GM12878 (cell line): ENCODE results near the gene OR6N1. TPM values are rescaled to one million over a fixed set of nuclear protein-coding genes. Genes with fewer than 3 reads are reported as not detected.

ENCODE experiments used
- ATAC-seq: fragments of 200-7000 bp; cut with Tn5 transposase; 3 replicates; pipeline ENCODE4 v1.9.1; 2020; ENCODE audit warnings: mild to moderate bottlenecking, moderate library complexity
- BruUV-seq: library from RNA; stranded (reverse); fragments of 400-500 nt; replicated peaks from 2 replicates; lab custom pipeline; 2021; lab: Mats Ljungman, UMichigan
- CTCF ChIA-PET: fragments of 300-600 bp; sonication (Branson Sonifier 250); formaldehyde crosslinking; extraction: SDS; loops from one replicate; lab custom pipeline; 2021; ENCODE audit warnings: inconsistent platforms; lab: Yijun Ruan, JAX
- POLR2A ChIA-PET: fragments of 350-600 bp; formaldehyde crosslinking; extraction: SDS; loops from one replicate; lab custom pipeline; 2021; ENCODE audit warnings: inconsistent platforms; lab: Charles Lee
- RAD21 ChIA-PET: fragments of 300-600 bp; sonication (Branson Sonifier 250); formaldehyde crosslinking; loops from one replicate; lab custom pipeline; 2023; ENCODE audit warnings: antibody characterized with exemption; ENCODE audit not compliant: unreplicated experiment; lab: Charles Lee
- SMC1A ChIA-PET: fragments of 300-600 bp; sonication (Branson Sonifier 250); formaldehyde crosslinking; loops from one replicate; lab custom pipeline; 2023; ENCODE audit not compliant: unreplicated experiment, uncharacterized antibody; lab: Charles Lee
- DNase-seq: peaks from one replicate; pipeline ENCODE4 v3.0.0-alpha.2; 2011; ENCODE audit warnings: low read depth, low spot score
- FAIRE-seq: peaks from 3 replicates; lab custom pipeline; 2011; peaks lifted over from hg19 to GRCh38; lab: Jason Lieb, UNC
- H2AFZ ChIP-seq: 2 replicates; pipeline ENCODE4 v1.6.0; 2011; ENCODE audit warnings: low read depth, low read length, control low read depth; ENCODE audit not compliant: control insufficient read depth
- H3K27ac ChIP-seq: 2 replicates; pipeline ENCODE4 v1.5.1; 2011; ENCODE audit warnings: control low read depth; ENCODE audit not compliant: control insufficient read depth, insufficient read depth
- H3K27me3 ChIP-seq, 2 experiments: replicated peaks in 1 of 2; 2 replicates each; pipeline versions ENCODE4 v1.6.0 to v1.6.1; 2011; ENCODE audit warnings: low read length in 1 of 2; ENCODE audit not compliant: control insufficient read depth in 2 of 2, insufficient read depth in 2 of 2
- H3K36me3 ChIP-seq, 2 experiments: 2 replicates each; pipeline ENCODE4 v1.5.1; 2011; ENCODE audit warnings: low read length in 1 of 2; ENCODE audit not compliant: control insufficient read depth in 2 of 2, insufficient read depth in 2 of 2
- H3K4me1 ChIP-seq: 2 replicates; pipeline ENCODE4 v1.6.1; 2011; ENCODE audit warnings: mild to moderate bottlenecking, low read length, moderate library complexity, mixed read lengths; ENCODE audit not compliant: control insufficient read depth, insufficient read depth
- H3K4me2 ChIP-seq: 2 replicates; pipeline ENCODE4 v1.6.0; 2011; ENCODE audit warnings: control low read depth; ENCODE audit not compliant: control insufficient read depth, insufficient read depth
- H3K4me3 ChIP-seq: fragments of 200-600 bp; sonication (generic); 2 replicates; pipeline ENCODE4 v1.5.1; 2016
- H3K79me2 ChIP-seq: 2 replicates; pipeline ENCODE4 v1.6.0; 2011; ENCODE audit warnings: low read length; ENCODE audit not compliant: control insufficient read depth, insufficient read depth
- H3K9ac ChIP-seq: 2 replicates; pipeline ENCODE4 v1.8.0; 2011; ENCODE audit warnings: low read length, control low read depth, mixed read lengths; ENCODE audit not compliant: control insufficient read depth, insufficient read depth
- H3K9me3 ChIP-seq: replicated peaks from 3 replicates; pipeline ENCODE4 v1.5.1; 2011; ENCODE audit warnings: mild to moderate bottlenecking, low read length; ENCODE audit not compliant: control insufficient read depth, insufficient read depth
- H4K20me1 ChIP-seq: 2 replicates; pipeline ENCODE4 v1.6.0; 2011; ENCODE audit not compliant: control insufficient read depth, insufficient read depth
- CEBPB ChIP-seq, 2 experiments: fragments of 150-350 bp in 1 of 2; IDR thresholded peaks; 2 replicates each; pipeline ENCODE4 v1.6.1; 2012 to 2014; ENCODE audit warnings: low read depth in 2 of 2, low read length in 2 of 2, borderline replicate concordance in 1 of 2, inconsistent platforms in 1 of 2
- ESRRA ChIP-seq: IDR thresholded peaks from 2 replicates; pipeline ENCODE4 v1.6.1; 2012; ENCODE audit warnings: mild to moderate bottlenecking, low read length, improper control_type of control experiment
- NFYA ChIP-seq: IDR thresholded peaks from 2 replicates; pipeline ENCODE4 v1.6.1; 2011; ENCODE audit warnings: low read depth, mild to moderate bottlenecking, low read length, improper control_type of control experiment, borderline replicate concordance
- NFYB ChIP-seq: IDR thresholded peaks from 2 replicates; pipeline ENCODE4 v1.6.1; 2011; ENCODE audit warnings: low read depth, mild to moderate bottlenecking, low read length, improper control_type of control experiment, moderate library complexity; ENCODE audit not compliant: insufficient read depth
- NR2C1 ChIP-seq: fragments of 450-650 bp; IDR thresholded peaks from 2 replicates; pipeline ENCODE4 v1.6.1; 2017; ENCODE audit warnings: antibody characterized with exemption, mild to moderate bottlenecking, moderate library complexity
- NRF1 ChIP-seq: conservative IDR thresholded peaks from 2 replicates; pipeline ENCODE4 v1.6.1; 2011; ENCODE audit warnings: mild to moderate bottlenecking, low read depth, low read length, improper control_type of control experiment
- PML ChIP-seq: IDR thresholded peaks from 2 replicates; pipeline ENCODE4 v1.6.1; 2012; ENCODE audit warnings: low read length, inconsistent platforms
- POU2F2 ChIP-seq: IDR thresholded peaks from 3 replicates; pipeline ENCODE4 v1.6.1; 2011; ENCODE audit warnings: low read depth, mild to moderate bottlenecking, low read length, borderline replicate concordance
- RAD21 ChIP-seq: IDR thresholded peaks from 2 replicates; pipeline ENCODE4 v1.6.1; 2011; ENCODE audit warnings: mild to moderate bottlenecking, low read depth, low read length, moderate library complexity; ENCODE audit not compliant: insufficient read depth
- SUPT20H ChIP-seq: IDR thresholded peaks from 2 replicates; pipeline ENCODE4 v1.6.1; 2011; ENCODE audit warnings: low read depth, mild to moderate bottlenecking, low read length, moderate library complexity, borderline replicate concordance; ENCODE audit not compliant: control insufficient read depth
- TCF3 ChIP-seq: IDR thresholded peaks from 2 replicates; pipeline ENCODE4 v1.6.1; 2012; ENCODE audit warnings: low read depth, mild to moderate bottlenecking, low read length, borderline replicate concordance; ENCODE audit not compliant: insufficient read depth
- WRNIP1 ChIP-seq: IDR thresholded peaks from 2 replicates; pipeline ENCODE4 v1.6.1; 2011; ENCODE audit warnings: low read depth, low read length, improper control_type of control experiment, borderline replicate concordance
- YY1 ChIP-seq: IDR thresholded peaks from 2 replicates; pipeline ENCODE4 v1.6.1; 2011; ENCODE audit warnings: low read depth, mild to moderate bottlenecking, low read length
- ZNF274 ChIP-seq: IDR thresholded peaks from one replicate; pipeline ENCODE4 v1.8.0; 2011; ENCODE audit not compliant: insufficient read length, insufficient read depth
- ZNF384 ChIP-seq: IDR thresholded peaks from 2 replicates; pipeline ENCODE4 v1.6.1; 2012; ENCODE audit warnings: low read depth, mild to moderate bottlenecking, low read length, improper control_type of control experiment, borderline replicate concordance
- WGBS: methylation state at CpG from one replicate; pipeline ENCODE4 v1.1.6; 2016; ENCODE audit warnings: low lambda C conversion rate; ENCODE audit not compliant: insufficient replicate concordance, insufficient coverage; ENCODE audit errors: missing lambda C conversion rate; 5-methylcytosine and 5-hydroxymethylcytosine counted together
- in situ Hi-C: fragments of 300-500 bp; cut with MboI; formaldehyde crosslinking; loops from 9 replicates; pipeline ENCODE4 v1.14.3; 2018; ENCODE audit warnings: mixed read lengths
- intact Hi-C: fragments of 100-400 bp; cut with micrococcal nuclease; formaldehyde crosslinking; loops from one replicate; pipeline ENCODE4 v1.14.2; 2022; ENCODE audit not compliant: unreplicated experiment
- polyA plus RNA-seq, 11 experiments: library from polyadenylated mRNA; depleted of rRNA in 4 of 11; unstranded in 6 of 11; stranded (reverse) in 5 of 11; fragments of >200 nt; fragmentation: Nextera tagmentation in 4 of 11; fragmentation: Illumina TruSeq in 1 of 11; extraction: Ambion mirVana in 4 of 11; extraction: Trizol in 1 of 11; gene quantifications; 1 replicate in 1 of 11; 2 replicates in 10 of 11; pipeline versions ENCODE4 v1.2.1 to v1.2.3, GENCODE V29; 2011 to 2016; ENCODE audit warnings: inconsistent platforms in 2 of 11, missing spikeins in 2 of 11, low read depth in 1 of 11
- total RNA-seq, 4 experiments: library from RNA; depleted of rRNA in 3 of 4; stranded (reverse); fragments of >200 nt in 3 of 4; fragmentation: Illumina TruSeq in 1 of 4; extraction: Trizol in 1 of 4; gene quantifications; 2 replicates each; pipeline versions ENCODE4 v1.2.1 to v1.2.3, GENCODE V29; 2013 to 2021
- TF ChIP-seq, protein P1 (sequence below): IDR thresholded peaks from 2 replicates; pipeline ENCODE4 v1.6.1; 2012; ENCODE audit warnings: improper control_type of control experiment, low read depth, low read length; ENCODE audit not compliant: insufficient replicate concordance
- TF ChIP-seq, protein P2 (sequence below), 3 experiments: IDR thresholded peaks in 2 of 3; conservative IDR thresholded peaks in 1 of 3; 2 replicates each; pipeline ENCODE4 v1.5.1; 2011; ENCODE audit warnings: low read depth in 3 of 3, low read length in 3 of 3, mild to moderate bottlenecking in 3 of 3, control low read depth in 2 of 3, moderate library complexity in 2 of 3, inconsistent platforms in 1 of 3, mixed read lengths in 1 of 3; ENCODE audit not compliant: control insufficient read depth in 2 of 3, insufficient read depth in 1 of 3; ENCODE audit errors: extremely low read depth in 1 of 3
- TF ChIP-seq, protein P3 (sequence below): IDR thresholded peaks from 2 replicates; pipeline ENCODE4 v1.6.1; 2011; ENCODE audit warnings: low read depth, low read length, improper control_type of control experiment, borderline replicate concordance

Gene OR6N1
- total and polyA plus RNA-seq, 10 of the 15 experiments (the other 5 are each of a cell fraction or from before 2014, with no cell fraction given), result not detected

DNA sequence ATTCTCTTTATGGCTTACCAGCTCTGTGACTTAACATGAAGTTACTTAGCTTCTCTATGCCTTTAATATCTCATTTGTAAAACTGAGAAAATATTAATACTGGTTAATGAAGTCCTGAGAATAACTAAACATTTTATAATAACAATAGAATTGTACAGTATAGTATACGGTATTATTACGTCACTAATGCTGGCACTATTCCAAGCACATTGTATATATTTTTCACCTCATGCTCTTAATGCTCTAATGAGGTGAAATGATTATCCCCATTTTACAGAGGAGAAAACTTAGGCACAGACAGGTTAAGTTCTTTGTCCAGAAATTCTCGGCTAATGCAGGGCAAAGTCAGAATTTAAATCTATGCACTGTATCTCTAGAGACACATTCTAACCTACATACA lies 52.3 kb downstream of the OR6N1 start:
- Histone ChIP-seq H3K4me3 (no peak overlapping the region), H3K36me3 (no peaks in the 10 kb centered on the region), H3K27me3 (no peaks in the 10 kb centered on the region), H4K20me1 (no peaks in the 10 kb centered on the region), H3K27ac (no peak overlapping the region), H3K4me2 (no peak overlapping the region), H3K9me3 (no peaks in the 10 kb centered on the region), H3K9ac (no peak overlapping the region), H3K4me1 (no peaks in the 10 kb centered on the region), H3K79me2 (no peaks in the 10 kb centered on the region), H2AFZ (no peak overlapping the region)
- FAIRE-seq (no peak), ATAC-seq (no peak), DNase-seq (no peak)
- in situ Hi-C loops, result no loop called here
- no TSS peak for BruUV-seq
- POLR2A ChIA-PET, result no interaction called here
- WGBS, result 87% methylated on average over 3 of the region's 3 CpGs
- SMC1A ChIA-PET, result no interaction called here
- intact Hi-C loops, result no loop called here
- CTCF ChIA-PET, result no interaction called here
- RAD21 ChIA-PET, result no interaction called here
- TF ChIP-seq PML (no peak), ZNF384 (no peak), TCF3 (no peak), RAD21 (no peak), YY1 (no peak), ESRRA (no peak), WRNIP1 (no peak), NRF1 (no peak), NFYB (no peak), NFYA (no peak), CEBPB (IDR thresholded peaks at IDR 0.05; ENCODE audit: borderline replicate concordance in 1 of 2, low read depth in 2 of 2, low read length in 2 of 2) (no peak), ZNF274 (no peak), POU2F2 (no peak), SUPT20H (no peak), NR2C1 (no peak)
- TF ChIP-seq, protein P1, sequence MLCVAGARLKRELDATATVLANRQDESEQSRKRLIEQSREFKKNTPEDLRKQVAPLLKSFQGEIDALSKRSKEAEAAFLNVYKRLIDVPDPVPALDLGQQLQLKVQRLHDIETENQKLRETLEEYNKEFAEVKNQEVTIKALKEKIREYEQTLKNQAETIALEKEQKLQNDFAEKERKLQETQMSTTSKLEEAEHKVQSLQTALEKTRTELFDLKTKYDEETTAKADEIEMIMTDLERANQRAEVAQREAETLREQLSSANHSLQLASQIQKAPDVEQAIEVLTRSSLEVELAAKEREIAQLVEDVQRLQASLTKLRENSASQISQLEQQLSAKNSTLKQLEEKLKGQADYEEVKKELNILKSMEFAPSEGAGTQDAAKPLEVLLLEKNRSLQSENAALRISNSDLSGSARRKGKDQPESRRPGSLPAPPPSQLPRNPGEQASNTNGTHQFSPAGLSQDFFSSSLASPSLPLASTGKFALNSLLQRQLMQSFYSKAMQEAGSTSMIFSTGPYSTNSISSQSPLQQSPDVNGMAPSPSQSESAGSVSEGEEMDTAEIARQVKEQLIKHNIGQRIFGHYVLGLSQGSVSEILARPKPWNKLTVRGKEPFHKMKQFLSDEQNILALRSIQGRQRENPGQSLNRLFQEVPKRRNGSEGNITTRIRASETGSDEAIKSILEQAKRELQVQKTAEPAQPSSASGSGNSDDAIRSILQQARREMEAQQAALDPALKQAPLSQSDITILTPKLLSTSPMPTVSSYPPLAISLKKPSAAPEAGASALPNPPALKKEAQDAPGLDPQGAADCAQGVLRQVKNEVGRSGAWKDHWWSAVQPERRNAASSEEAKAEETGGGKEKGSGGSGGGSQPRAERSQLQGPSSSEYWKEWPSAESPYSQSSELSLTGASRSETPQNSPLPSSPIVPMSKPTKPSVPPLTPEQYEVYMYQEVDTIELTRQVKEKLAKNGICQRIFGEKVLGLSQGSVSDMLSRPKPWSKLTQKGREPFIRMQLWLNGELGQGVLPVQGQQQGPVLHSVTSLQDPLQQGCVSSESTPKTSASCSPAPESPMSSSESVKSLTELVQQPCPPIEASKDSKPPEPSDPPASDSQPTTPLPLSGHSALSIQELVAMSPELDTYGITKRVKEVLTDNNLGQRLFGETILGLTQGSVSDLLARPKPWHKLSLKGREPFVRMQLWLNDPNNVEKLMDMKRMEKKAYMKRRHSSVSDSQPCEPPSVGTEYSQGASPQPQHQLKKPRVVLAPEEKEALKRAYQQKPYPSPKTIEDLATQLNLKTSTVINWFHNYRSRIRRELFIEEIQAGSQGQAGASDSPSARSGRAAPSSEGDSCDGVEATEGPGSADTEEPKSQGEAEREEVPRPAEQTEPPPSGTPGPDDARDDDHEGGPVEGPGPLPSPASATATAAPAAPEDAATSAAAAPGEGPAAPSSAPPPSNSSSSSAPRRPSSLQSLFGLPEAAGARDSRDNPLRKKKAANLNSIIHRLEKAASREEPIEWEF, result no peak
- TF ChIP-seq, protein P2, sequence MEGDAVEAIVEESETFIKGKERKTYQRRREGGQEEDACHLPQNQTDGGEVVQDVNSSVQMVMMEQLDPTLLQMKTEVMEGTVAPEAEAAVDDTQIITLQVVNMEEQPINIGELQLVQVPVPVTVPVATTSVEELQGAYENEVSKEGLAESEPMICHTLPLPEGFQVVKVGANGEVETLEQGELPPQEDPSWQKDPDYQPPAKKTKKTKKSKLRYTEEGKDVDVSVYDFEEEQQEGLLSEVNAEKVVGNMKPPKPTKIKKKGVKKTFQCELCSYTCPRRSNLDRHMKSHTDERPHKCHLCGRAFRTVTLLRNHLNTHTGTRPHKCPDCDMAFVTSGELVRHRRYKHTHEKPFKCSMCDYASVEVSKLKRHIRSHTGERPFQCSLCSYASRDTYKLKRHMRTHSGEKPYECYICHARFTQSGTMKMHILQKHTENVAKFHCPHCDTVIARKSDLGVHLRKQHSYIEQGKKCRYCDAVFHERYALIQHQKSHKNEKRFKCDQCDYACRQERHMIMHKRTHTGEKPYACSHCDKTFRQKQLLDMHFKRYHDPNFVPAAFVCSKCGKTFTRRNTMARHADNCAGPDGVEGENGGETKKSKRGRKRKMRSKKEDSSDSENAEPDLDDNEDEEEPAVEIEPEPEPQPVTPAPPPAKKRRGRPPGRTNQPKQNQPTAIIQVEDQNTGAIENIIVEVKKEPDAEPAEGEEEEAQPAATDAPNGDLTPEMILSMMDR (IDR thresholded peaks at IDR 0.05 in 2 of 3, conservative IDR thresholded peaks at IDR 0.05 in 1 of 3; ENCODE audit: control insufficient read depth in 2 of 3, extremely low read depth in 1 of 3, insufficient read depth in 1 of 3, low read depth in 3 of 3, low read length in 3 of 3), result no peak
- TF ChIP-seq, protein P3, sequence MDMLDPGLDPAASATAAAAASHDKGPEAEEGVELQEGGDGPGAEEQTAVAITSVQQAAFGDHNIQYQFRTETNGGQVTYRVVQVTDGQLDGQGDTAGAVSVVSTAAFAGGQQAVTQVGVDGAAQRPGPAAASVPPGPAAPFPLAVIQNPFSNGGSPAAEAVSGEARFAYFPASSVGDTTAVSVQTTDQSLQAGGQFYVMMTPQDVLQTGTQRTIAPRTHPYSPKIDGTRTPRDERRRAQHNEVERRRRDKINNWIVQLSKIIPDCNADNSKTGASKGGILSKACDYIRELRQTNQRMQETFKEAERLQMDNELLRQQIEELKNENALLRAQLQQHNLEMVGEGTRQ, result no peak
